SJCRH30 (cell line): ENCODE data around the gene MTERF2. TPM values are rescaled to one million over a fixed set of nuclear protein-coding genes. Genes with fewer than 3 reads are reported as not detected.

Experiments
- DNase-seq, 2 experiments: peaks; one replicate each; pipeline ENCODE4 v3.0.0-alpha.2; 2015 to 2020
- H3K27ac ChIP-seq: fragments of 250-450 bp; sonication (Bioruptor Pico); 2 replicates; pipeline ENCODE4 v1.5.1; 2020; ENCODE audit warnings: mild to moderate bottlenecking, moderate library complexity
- H3K27me3 ChIP-seq: fragments of 250-450 bp; sonication (Bioruptor Pico); 2 replicates; pipeline ENCODE4 v1.5.1; 2020; ENCODE audit warnings: mild to moderate bottlenecking, moderate library complexity
- H3K36me3 ChIP-seq: fragments of 250-450 bp; sonication (Bioruptor Pico); 2 replicates; pipeline ENCODE4 v1.5.1; 2020; ENCODE audit warnings: mild to moderate bottlenecking, moderate library complexity
- H3K4me1 ChIP-seq: fragments of 250-450 bp; sonication (Bioruptor Pico); 2 replicates; pipeline ENCODE4 v1.5.1; 2020; ENCODE audit warnings: mild to moderate bottlenecking, moderate library complexity
- H3K4me3 ChIP-seq: fragments of 250-450 bp; sonication (Bioruptor Pico); 2 replicates; pipeline ENCODE4 v1.5.1; 2020; ENCODE audit warnings: mild to moderate bottlenecking, moderate library complexity
- H3K9me3 ChIP-seq: fragments of 250-450 bp; sonication (Bioruptor Pico); replicated peaks from 2 replicates; pipeline ENCODE4 v1.5.1; 2020; ENCODE audit warnings: mild to moderate bottlenecking, moderate library complexity
- total RNA-seq: library from RNA; depleted of rRNA; stranded (reverse); fragments of >200 nt; shearing (Covaris generic); gene quantifications from 2 replicates; pipeline ENCODE4 v1.2.3, GENCODE V29; 2014

MTERF2 gene
- total RNA-seq, 1 experiment from 2014 or later = 18.1 TPM

GRCh38 chr12:106976668-106977067, 10.3 kb downstream of the MTERF2 start:
- peaks cover 27% of the 10 kb centered on the region for H3K36me3 ChIP-seq
- peaks cover 22% of the 10 kb centered on the region for H3K4me1 ChIP-seq
- H3K9me3 ChIP-seq = no peaks in the 10 kb centered on the region
- H3K27me3 ChIP-seq = no peaks in the 10 kb centered on the region
- DNase-seq = no peak
- no peak overlapping the region for H3K27ac ChIP-seq
- no peak overlapping the region for H3K4me3 ChIP-seq

DNA sequence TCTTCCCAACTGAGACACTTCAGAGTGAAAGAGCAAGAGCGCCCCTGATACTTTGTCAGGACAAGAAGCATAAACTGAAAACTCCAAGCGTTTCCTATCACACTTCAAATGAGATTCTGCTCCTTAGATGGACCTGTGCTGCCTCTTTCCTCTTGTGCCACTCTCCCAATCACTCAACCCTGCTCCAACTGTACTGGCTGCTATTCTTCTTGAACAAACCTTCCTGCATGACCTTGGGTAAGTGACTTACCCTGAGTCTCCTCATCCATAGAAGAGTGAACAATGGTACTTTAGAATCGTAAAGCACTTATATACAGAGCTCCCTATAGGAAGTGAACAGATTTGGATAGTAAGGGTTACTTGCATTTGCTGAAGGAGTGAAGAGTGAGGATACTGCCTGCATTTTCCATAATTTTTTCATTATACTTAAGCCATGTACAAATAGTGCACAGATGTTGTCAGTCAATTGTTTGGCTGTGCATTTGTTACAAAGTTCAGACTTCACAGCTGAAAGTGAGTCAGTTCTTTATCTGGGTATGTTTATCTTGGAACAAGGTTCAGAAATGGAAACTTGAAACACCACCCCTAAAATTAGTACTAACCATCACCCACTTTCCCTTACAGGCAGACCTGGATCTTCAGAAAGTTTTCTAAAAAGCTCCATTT, 10.8 kb downstream of the MTERF2 start:
- Histone ChIP-seq H3K4me3 (no peak overlapping the region), H3K9me3 (no peaks in the 10 kb centered on the region), H3K36me3 (peaks cover 31% of the 10 kb centered on the region), H3K27me3 (no peaks in the 10 kb centered on the region), H3K27ac (no peak overlapping the region), H3K4me1 (peaks cover 22% of the 10 kb centered on the region)
- no peak for DNase-seq

DNA sequence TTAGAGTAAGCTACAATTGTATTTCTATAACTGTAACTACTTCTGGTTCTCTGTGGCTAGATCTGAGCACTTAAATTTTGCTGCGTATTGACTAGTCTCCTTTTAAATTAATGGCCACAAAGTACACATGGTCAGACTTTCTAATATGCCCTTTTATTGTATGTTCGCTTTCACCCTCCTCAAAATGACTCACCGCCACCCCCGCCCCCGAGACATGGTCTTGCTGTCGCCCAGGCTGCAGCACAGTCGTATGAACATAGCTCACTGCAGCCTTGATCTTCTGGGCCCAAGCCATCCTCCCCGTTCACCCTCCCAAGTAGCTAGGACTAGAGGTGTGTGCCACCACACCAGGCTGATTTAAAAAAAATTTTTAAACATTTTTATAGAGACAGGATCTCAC, 11.8 kb downstream of the MTERF2 start:
- H3K36me3 ChIP-seq = peaks cover 31% of the 10 kb centered on the region

DNA sequence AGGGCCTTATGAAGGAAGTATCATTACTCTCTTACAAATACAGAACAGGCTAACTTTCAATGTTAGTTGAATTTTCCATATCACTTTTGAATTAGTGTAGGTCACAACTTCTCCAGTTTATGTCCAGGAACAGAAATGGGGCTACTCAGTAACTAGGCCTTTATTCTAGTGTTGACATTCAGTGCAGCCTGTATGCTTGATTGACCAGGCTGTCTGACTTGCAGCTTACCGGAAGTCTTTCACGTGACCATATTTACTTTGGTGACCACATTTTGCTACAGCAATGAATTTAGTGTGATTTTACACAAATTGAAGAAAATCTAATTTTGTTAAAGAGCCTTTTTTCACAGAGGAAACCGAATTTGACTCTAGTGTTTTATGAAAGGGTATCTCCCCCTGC, 12.4 kb downstream of the MTERF2 start:
- H3K4me1 ChIP-seq = peaks cover 27% of the 10 kb centered on the region
- DNase-seq = no peak

More for the DNA sequence above, 11.8 kb downstream of the MTERF2 start:
- no peaks in the 10 kb centered on the region for H3K9me3 ChIP-seq
- peaks cover 27% of the 10 kb centered on the region for H3K4me1 ChIP-seq
- DNase-seq = no peak
- H3K27ac ChIP-seq = no peak overlapping the region
- no peak overlapping the region for H3K4me3 ChIP-seq
- H3K27me3 ChIP-seq = no peaks in the 10 kb centered on the region

GRCh38 chr12:106973545-106973944, 13.4 kb downstream of the MTERF2 start:
- Histone ChIP-seq H3K4me1 (peaks cover 24% of the 10 kb centered on the region), H3K27ac (no peak overlapping the region), H3K27me3 (no peaks in the 10 kb centered on the region), H3K36me3 (peaks cover 41% of the 10 kb centered on the region), H3K9me3 (no peaks in the 10 kb centered on the region), H3K4me3 (no peak overlapping the region)
- DNase-seq = no peak

More for the DNA sequence above, 12.4 kb downstream of the MTERF2 start:
- Histone ChIP-seq H3K4me3 (no peak overlapping the region), H3K36me3 (peaks cover 35% of the 10 kb centered on the region), H3K9me3 (no peaks in the 10 kb centered on the region), H3K27me3 (no peaks in the 10 kb centered on the region), H3K27ac (no peak overlapping the region)

- Histone ChIP-seq H3K27ac (no peak overlapping the region), H3K4me1 (peaks cover 7% of the 10 kb centered on the region), H3K9me3 (no peaks in the 10 kb centered on the region), H3K4me3 (no peak overlapping the region), H3K36me3 (peaks cover 44% of the 10 kb centered on the region), H3K27me3 (no peaks in the 10 kb centered on the region)
- peak; percentile 29 to 59 for DNase-seq
These were observed 15.9 kb downstream of the MTERF2 start for GRCh38 chr12:106971065-106971464.

DNA sequence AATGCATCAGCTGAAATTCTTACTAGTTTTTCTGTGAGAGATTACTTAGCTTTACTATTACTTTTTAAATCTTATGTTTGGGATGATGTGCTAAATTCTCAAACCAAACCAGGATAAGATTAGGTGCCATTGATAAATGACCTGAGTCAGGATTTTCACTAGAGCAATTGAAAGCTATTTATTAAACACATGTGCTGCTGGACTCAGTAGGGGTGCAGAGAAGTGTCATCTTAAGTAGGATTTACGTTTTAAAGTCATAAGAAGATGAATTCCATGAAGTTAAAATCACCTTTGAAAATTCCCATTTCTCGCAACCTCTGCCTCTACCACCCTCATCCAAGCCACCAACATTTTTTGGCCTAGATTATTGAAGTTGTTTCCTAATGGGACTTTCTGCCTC, 22.4 kb downstream of the MTERF2 start:
- no peaks in the 10 kb centered on the region for H3K9me3 ChIP-seq
- peaks cover 21% of the 10 kb centered on the region for H3K36me3 ChIP-seq
- no peaks in the 10 kb centered on the region for H3K27me3 ChIP-seq
- H3K4me3 ChIP-seq = no peak overlapping the region
- H3K4me1 ChIP-seq = no peaks in the 10 kb centered on the region
- no peak overlapping the region for H3K27ac ChIP-seq
- no peak for DNase-seq

- Histone ChIP-seq H3K9me3 (no peaks in the 10 kb centered on the region; the same call in 1 of the 2 replicates), H3K36me3 (peaks cover 8% of the 10 kb centered on the region), H3K4me1 (peaks cover 3% of the 10 kb centered on the region; the same call in 1 of the 2 replicates), H3K27me3 (no peaks in the 10 kb centered on the region), H3K27ac (no peak overlapping the region), H3K4me3 (no peak overlapping the region)
- DNase-seq = no peak
These were observed 24.7 kb downstream of the MTERF2 start for GRCh38 chr12:106962286-106962685.

- Histone ChIP-seq H3K4me1 (peaks cover 3% of the 10 kb centered on the region; the same call in 1 of the 2 replicates), H3K27me3 (no peaks in the 10 kb centered on the region), H3K36me3 (0 out of 2 replicates have a peak, but pooled peaks cover 2% of the 10 kb centered on the region), H3K9me3 (no peaks in the 10 kb centered on the region; the same call in 1 of the 2 replicates), H3K27ac (no peak overlapping the region), H3K4me3 (no peak overlapping the region)
- DNase-seq = no peak
These were observed 26.5 kb downstream of the MTERF2 start for GRCh38 chr12:106960443-106960842.

DNA sequence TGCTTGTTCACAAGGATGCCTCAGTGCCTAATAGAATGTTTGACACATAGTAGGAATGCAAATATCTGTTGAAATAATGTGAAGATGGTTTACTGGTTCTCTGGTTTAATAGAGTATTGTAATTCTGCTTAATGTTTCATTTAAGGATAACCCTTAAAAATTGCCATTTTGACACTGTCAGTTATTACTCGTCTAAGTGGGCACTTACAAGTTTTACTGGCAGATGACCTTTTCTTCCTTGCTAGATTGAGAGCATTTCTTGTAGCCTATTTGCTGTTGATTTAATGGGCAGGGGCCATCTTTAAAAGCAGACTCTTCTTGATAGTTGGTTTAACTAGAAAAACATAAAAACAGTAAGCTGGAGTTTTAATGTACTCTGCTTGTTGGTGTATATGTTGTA, 29.4 kb downstream of the MTERF2 start:
- Histone ChIP-seq H3K27ac (no peak overlapping the region), H3K27me3 (no peaks in the 10 kb centered on the region), H3K4me1 (peaks cover 3% of the 10 kb centered on the region; the same call in 1 of the 2 replicates), H3K36me3 (0 out of 2 replicates have a peak, but pooled peaks cover 2% of the 10 kb centered on the region), H3K4me3 (peak overlapping the region; percentile 88), H3K9me3 (no peaks in the 10 kb centered on the region; the same call in 1 of the 2 replicates)
- DNase-seq = no peak

GRCh38 chr12:106956048-106956578, 30.8 kb downstream of the MTERF2 start:
- Histone ChIP-seq H3K36me3 (0 out of 2 replicates have a peak, but pooled peaks cover 2% of the 10 kb centered on the region), H3K4me1 (peaks cover 3% of the 10 kb centered on the region; the same call in 1 of the 2 replicates), H3K9me3 (no peaks in the 10 kb centered on the region; the same call in 1 of the 2 replicates), H3K27me3 (no peaks in the 10 kb centered on the region), H3K4me3 (peak overlapping the region; percentile 88), H3K27ac (peak overlapping the region; percentile 77)
- DNase-seq = peak; percentile 69 to 70

GRCh38 chr12:106955377-106956047, 31.4 kb downstream of the MTERF2 start, which contains the start of gene TMEM263:
TMEM263 (plus strand) TSS chr12:106955907; CDS start chr12:106967117, 11,210 bp downstream.
- H3K27ac ChIP-seq = peak within 1 kb of the TSS; percentile 80
- peak; percentile 95 to 97 for DNase-seq
- peaks cover 3% of the 10 kb centered on the region; the same call in 1 of the 2 replicates for H3K4me1 ChIP-seq
- H3K36me3 ChIP-seq = 0 out of 2 replicates have a peak, but pooled peaks cover 2% of the 10 kb centered on the region
- peak within 1 kb of the TSS; percentile 88 for H3K4me3 ChIP-seq
- no peaks in the 10 kb centered on the region; the same call in 1 of the 2 replicates for H3K9me3 ChIP-seq
- no peaks in the 10 kb centered on the region for H3K27me3 ChIP-seq

GRCh38 chr12:106954462-106955376, 32.2 kb downstream of the MTERF2 start:
- H3K4me3 ChIP-seq = peak overlapping the region; percentile 88
- DNase-seq = peak; percentile 59 to 65
- no peaks in the 10 kb centered on the region for H3K27me3 ChIP-seq
- H3K9me3 ChIP-seq = no peaks in the 10 kb centered on the region; the same call in 1 of the 2 replicates
- H3K4me1 ChIP-seq = peaks cover 3% of the 10 kb centered on the region; the same call in 1 of the 2 replicates
- 0 out of 2 replicates have a peak, but pooled peaks cover 2% of the 10 kb centered on the region for H3K36me3 ChIP-seq
- peak overlapping the region; percentile 80 for H3K27ac ChIP-seq
